Vagina (tissue), 2 donors: Measurements from ENCODE around the gene KRT33A. TPM values are rescaled to one million over a fixed set of nuclear protein-coding genes. Genes with fewer than 3 reads are reported as not detected.

ENCODE experiments used
- DNase-seq, 2 donors: peaks; one replicate each; pipeline ENCODE4 v3.0.0-alpha.2; 2017; ENCODE audit errors: extremely low spot score in 2 of 2
- H3K27ac ChIP-seq: fragments of 200-600 bp; sonication (generic); one replicate; pipeline ENCODE4 v1.5.1; 2019
- H3K27me3 ChIP-seq: fragments of 200-600 bp; sonication (generic); one replicate; pipeline ENCODE4 v1.5.1; 2019
- H3K36me3 ChIP-seq, 2 donors: fragments of 200-600 bp; sonication (generic); one replicate each; pipeline ENCODE4 v1.5.1; 2017 to 2019
- H3K4me1 ChIP-seq: fragments of 200-600 bp; sonication (generic); one replicate; pipeline ENCODE4 v1.5.1; 2019
- H3K4me3 ChIP-seq, 2 donors: fragments of 200-600 bp; sonication (generic); 1 replicate in 1 of 2; 2 replicates in 1 of 2; pipeline ENCODE4 v1.5.1; 2016 to 2019
- H3K9me3 ChIP-seq: fragments of 200-600 bp; sonication (generic); one replicate; pipeline ENCODE4 v1.5.1; 2019
- CTCF ChIP-seq, 3 experiments: fragments of 450-650 bp in 2 of 3; fragments of 200-600 bp in 1 of 3; sonication (generic) in 1 of 3; IDR thresholded peaks; one replicate each; pipeline ENCODE4 v1.5.1; 2017 to 2019; ENCODE audit warnings: antibody characterized with exemption in 3 of 3, mild to moderate bottlenecking in 2 of 3, moderate library complexity in 2 of 3
- POLR2A ChIP-seq, 2 donors: fragments of 450-650 bp; IDR thresholded peaks; one replicate each; pipeline ENCODE4 v1.6.1; 2017; ENCODE audit warnings: antibody characterized with exemption in 2 of 2, mild to moderate bottlenecking in 2 of 2, moderate library complexity in 2 of 2
- POLR2AphosphoS5 ChIP-seq, 2 donors: sonication (generic); formaldehyde crosslinking; IDR thresholded peaks; one replicate each; pipeline ENCODE4 v1.9.0; 2017; ENCODE audit warnings: antibody characterized with exemption in 2 of 2, mild to moderate bottlenecking in 2 of 2, low read depth in 1 of 2; ENCODE audit not compliant: insufficient read depth in 1 of 2
- intact Hi-C: fragments of 100-400 bp; cut with DNase I; formaldehyde crosslinking; loops from one replicate; pipeline ENCODE4 v1.15.1; 2023
- total RNA-seq: library from RNA; depleted of rRNA; stranded (reverse); fragments of >200 nt; gene quantifications from one replicate; pipeline ENCODE4 v1.2.3, GENCODE V29; 2016

The KRT33A gene
- total RNA-seq, 1 donor from 2014 or later, result 1.5 TPM

GRCh38 chr17:41302981-41303380 lies 47.6 kb downstream of the KRT33A start:
- TF ChIP-seq POLR2A (IDR thresholded peaks at IDR 0.05), result no peak
- no peak for TF ChIP-seq CTCF (IDR thresholded peaks at IDR 0.05)
- no peak for TF ChIP-seq POLR2AphosphoS5 (IDR thresholded peaks at IDR 0.05; ENCODE audit: insufficient read depth in 1 of 2, low read depth in 1 of 2)
- Histone ChIP-seq H3K4me1 (peaks cover 14% of the 10 kb centered on the region), H3K9me3 (no peaks in the 10 kb centered on the region), H3K27ac (no peak overlapping the region), H3K4me3 (no peak overlapping the region), H3K36me3 (no peaks in the 10 kb centered on the region), H3K27me3 (no peaks in the 10 kb centered on the region)
- intact Hi-C loops, result no loop called here
- DNase-seq, result no peak

- Histone ChIP-seq H3K27me3 (no peaks in the 10 kb centered on the region), H3K27ac (no peak within 1 kb of the TSS), H3K4me1 (peaks cover 11% of the 10 kb centered on the region), H3K9me3 (no peaks in the 10 kb centered on the region), H3K36me3 (no peaks in the 10 kb centered on the region), H3K4me3 (no peak within 1 kb of the TSS)
- TF ChIP-seq POLR2AphosphoS5 (IDR thresholded peaks at IDR 0.05; ENCODE audit: insufficient read depth in 1 of 2, low read depth in 1 of 2), result no peak
- TF ChIP-seq POLR2A (IDR thresholded peaks at IDR 0.05), result no peak
- TF ChIP-seq CTCF (IDR thresholded peaks at IDR 0.05), result no peak
- intact Hi-C loops, result no loop called here
- DNase-seq, result no peak
Measured at GRCh38 chr17:41301916-41302901, 48.4 kb downstream of the KRT33A start, which contains the start of gene KRTAP29-1. Gene KRTAP29-1 (minus strand): TSS chr17:41302851. CDS start chr17:41302851, 0 bp downstream.

- intact Hi-C loops, result no loop called here
- TF ChIP-seq POLR2A (IDR thresholded peaks at IDR 0.05) (no peak), CTCF (IDR thresholded peaks at IDR 0.05) (no peak), POLR2AphosphoS5 (IDR thresholded peaks at IDR 0.05; ENCODE audit: insufficient read depth in 1 of 2, low read depth in 1 of 2) (no peak)
- no peak overlapping the region for H3K27ac ChIP-seq
- peaks cover 11% of the 10 kb centered on the region for H3K4me1 ChIP-seq
- DNase-seq, result no peak
- H3K36me3 ChIP-seq, result no peaks in the 10 kb centered on the region
- no peak overlapping the region for H3K4me3 ChIP-seq
- no peaks in the 10 kb centered on the region for H3K27me3 ChIP-seq
- no peaks in the 10 kb centered on the region for H3K9me3 ChIP-seq
Measured at GRCh38 chr17:41301204-41301790, 49.3 kb downstream of the KRT33A start.

- H3K27me3 ChIP-seq, result no peaks in the 10 kb centered on the region
- H3K9me3 ChIP-seq, result no peaks in the 10 kb centered on the region
- DNase-seq, result no peak
- H3K4me1 ChIP-seq, result peaks cover 11% of the 10 kb centered on the region
- TF ChIP-seq POLR2AphosphoS5 (IDR thresholded peaks at IDR 0.05; ENCODE audit: insufficient read depth in 1 of 2, low read depth in 1 of 2) (no peak), CTCF (IDR thresholded peaks at IDR 0.05) (no peak), POLR2A (IDR thresholded peaks at IDR 0.05) (no peak)
- no peaks in the 10 kb centered on the region for H3K36me3 ChIP-seq
- no peak overlapping the region for H3K27ac ChIP-seq
- intact Hi-C loops, result no loop called here
- H3K4me3 ChIP-seq, result no peak overlapping the region
Measured at GRCh38 chr17:41298458-41299135, 52.0 kb downstream of the KRT33A start.
